Activated CD4-positive, alpha-beta T cell treated with anti-CD3 and anti-CD28 coated beads for 36 hours (primary cell): ENCODE measurements around the gene PCDHA8. TPM values are rescaled to one million over a fixed set of nuclear protein-coding genes. Genes with fewer than 3 reads are reported as not detected.
"Not testable (repeated sequence)": the region's sequence is repeated elsewhere in the genome, so short reads cannot be mapped to it uniquely, and the experiment has no call there.

Source experiments
- ATAC-seq: fragments of 200-7000 bp; cut with Tn5 transposase; one replicate; pipeline ENCODE4 v1.10.0; 2021; ENCODE audit warnings: mild to moderate bottlenecking, moderate library complexity
- CTCF ChIA-PET: fragments of 350-600 bp; sonication (Branson Sonifier 250); formaldehyde crosslinking; loops from one replicate; lab custom pipeline; 2021; ENCODE audit warnings: antibody characterized with exemption; lab: Charles Lee
- POLR2A ChIA-PET: fragments of 350-600 bp; sonication (Branson Sonifier 250); formaldehyde crosslinking; loops from one replicate; lab custom pipeline; 2021; ENCODE audit warnings: antibody characterized with exemption, inconsistent platforms; lab: Charles Lee
- DNase-seq: peaks from one replicate; pipeline ENCODE4 v3.0.0-alpha.2; 2020
- H3K27ac Mint-ChIP-seq: one replicate; pipeline ENCODE4 v1.8.0; 2021; ENCODE audit warnings: mixed read lengths
- H3K27me3 Mint-ChIP-seq: one replicate; pipeline ENCODE4 v1.8.0; 2021; ENCODE audit warnings: mixed read lengths
- H3K36me3 Mint-ChIP-seq: one replicate; pipeline ENCODE4 v1.8.0; 2021; ENCODE audit warnings: low read depth, mixed read lengths
- H3K4me1 Mint-ChIP-seq: one replicate; pipeline ENCODE4 v1.8.0; 2021; ENCODE audit warnings: mixed read lengths
- H3K4me3 Mint-ChIP-seq: one replicate; pipeline ENCODE4 v1.8.0; 2021; ENCODE audit warnings: mild to moderate bottlenecking, moderate library complexity, mixed read lengths
- H3K9me3 Mint-ChIP-seq: one replicate; pipeline ENCODE4 v1.8.0; 2021; ENCODE audit warnings: low read depth, mixed read lengths
- intact Hi-C, 2 experiments: fragments of 100-400 bp; cut with DNase I in 1 of 2; cut with micrococcal nuclease in 1 of 2; formaldehyde crosslinking; loops; one replicate each; pipeline versions ENCODE4 v1.14.2 to v1.15.1; 2022 to 2024; cut with DNase I, micrococcal nuclease
- total RNA-seq, 2 experiments: library from RNA; stranded (reverse); gene quantifications; one replicate each; pipeline ENCODE4 v1.2.3, GENCODE V29; 2021

PCDHA8 gene
- total RNA-seq, 2 experiments from 2014 or later: not detected

GRCh38 chr5:140806834-140807775 lies 33.9 kb upstream of the PCDHA8 start, which contains the start of gene PCDHA4:
Gene PCDHA4 (plus strand): TSS chr5:140807068.
- intact Hi-C loops: no loop called here
- Mint-ChIP-seq H3K36me3 (peaks cover 2% of the 10 kb centered on the region), H3K4me1 (no peaks in the 10 kb centered on the region), H3K9me3 (peaks cover 10% of the 10 kb centered on the region), H3K4me3 (no peak within 1 kb of the TSS), H3K27me3 (peaks cover 21% of the 10 kb centered on the region), H3K27ac (no peak within 1 kb of the TSS)
- ChIA-PET CTCF (interaction anchor here (0.7 to 1.1 kb wide), 5 partner anchors 13 to 416 kb away, joined by 3 read pairs; partner anchors contain the start of gene PCDHB14), POLR2A (no interaction called here)
- DNase-seq (peak; percentile 48), ATAC-seq (no peak)

- H3K36me3 Mint-ChIP-seq, H3K4me3 Mint-ChIP-seq, DNase-seq, intact Hi-C loops, H3K4me1 Mint-ChIP-seq, H3K27ac Mint-ChIP-seq, CTCF ChIA-PET, POLR2A ChIA-PET, ATAC-seq: not testable (repeated sequence)
- peaks cover 17% of the 10 kb centered on the region for H3K9me3 Mint-ChIP-seq
- H3K27me3 Mint-ChIP-seq: peaks cover 23% of the 10 kb centered on the region
These were observed 32.6 kb upstream of the PCDHA8 start for GRCh38 chr5:140808241-140808888.

- ATAC-seq: no peak
- no peak for DNase-seq
- Mint-ChIP-seq H3K4me1 (no peaks in the 10 kb centered on the region), H3K9me3 (peaks cover 15% of the 10 kb centered on the region), H3K27ac (no peak overlapping the region), H3K27me3 (peaks cover 21% of the 10 kb centered on the region), H3K36me3 (peaks cover 2% of the 10 kb centered on the region), H3K4me3 (no peak overlapping the region)
- ChIA-PET CTCF (no interaction called here), POLR2A (no interaction called here)
- intact Hi-C loops: no loop called here
These were observed 32.1 kb upstream of the PCDHA8 start for GRCh38 chr5:140808889-140809291.

GRCh38 chr5:140821375-140822280 lies 19.4 kb upstream of the PCDHA8 start, which contains the start of gene PCDHA5:
Gene PCDHA5 (plus strand): TSS chr5:140821613.
- ChIA-PET CTCF (interaction anchor here (0.7 to 1.6 kb wide), 5 partner anchors 16 to 1911 kb away, joined by 3 to 6 read pairs (median 4); partner anchors contain the start of gene PCDHA1), POLR2A (no interaction called here)
- no peak for ATAC-seq
- H3K4me1 Mint-ChIP-seq: no peaks in the 10 kb centered on the region
- H3K36me3 Mint-ChIP-seq: peaks cover 3% of the 10 kb centered on the region
- H3K27me3 Mint-ChIP-seq: peaks cover 5% of the 10 kb centered on the region
- H3K9me3 Mint-ChIP-seq: peaks cover 5% of the 10 kb centered on the region
- no peak within 1 kb of the TSS for H3K27ac Mint-ChIP-seq
- peak; percentile 62 for DNase-seq
- no peak within 1 kb of the TSS for H3K4me3 Mint-ChIP-seq
- intact Hi-C loops: no loop called here

GRCh38 chr5:140822281-140822629 lies 18.7 kb upstream of the PCDHA8 start:
- intact Hi-C loops: no loop called here
- ChIA-PET CTCF (interaction anchor here (1.6 kb wide), 1 partner anchor 17 kb away, joined by 6 read pairs; no protein-coding TSS in a partner anchor), POLR2A (no interaction called here)
- ATAC-seq (no peak), DNase-seq (no peak)
- H3K36me3 Mint-ChIP-seq: peaks cover 3% of the 10 kb centered on the region
- H3K27ac Mint-ChIP-seq: no peak overlapping the region
- peaks cover 8% of the 10 kb centered on the region for H3K9me3 Mint-ChIP-seq
- no peaks in the 10 kb centered on the region for H3K4me1 Mint-ChIP-seq
- H3K27me3 Mint-ChIP-seq: peaks cover 9% of the 10 kb centered on the region
- H3K4me3 Mint-ChIP-seq: no peak overlapping the region

GRCh38 chr5:140822969-140823368 lies 18.0 kb upstream of the PCDHA8 start:
- H3K4me3 Mint-ChIP-seq, CTCF ChIA-PET: not testable (repeated sequence)

GRCh38 chr5:140823475-140823874 lies 17.5 kb upstream of the PCDHA8 start:
- H3K27me3 Mint-ChIP-seq: peaks cover 16% of the 10 kb centered on the region
- ChIA-PET CTCF (no interaction called here), POLR2A (no interaction called here)
- no peak overlapping the region for H3K27ac Mint-ChIP-seq
- ATAC-seq: no peak
- no peak for DNase-seq
- intact Hi-C loops: no loop called here
- no peaks in the 10 kb centered on the region for H3K4me1 Mint-ChIP-seq
- H3K9me3 Mint-ChIP-seq: peaks cover 11% of the 10 kb centered on the region
- H3K36me3 Mint-ChIP-seq: peaks cover 9% of the 10 kb centered on the region
- H3K4me3 Mint-ChIP-seq: no peak overlapping the region

More at GRCh38 chr5:140822969-140823368, 18.0 kb upstream of the PCDHA8 start:
- intact Hi-C loops, H3K36me3 Mint-ChIP-seq, H3K9me3 Mint-ChIP-seq, ATAC-seq, DNase-seq, H3K4me1 Mint-ChIP-seq, POLR2A ChIA-PET, H3K27ac Mint-ChIP-seq: not testable (repeated sequence)
- peaks cover 14% of the 10 kb centered on the region for H3K27me3 Mint-ChIP-seq

GRCh38 chr5:140827704-140828361 lies 13.2 kb upstream of the PCDHA8 start, which contains the start of gene PCDHA6:
Gene PCDHA6 (plus strand): TSS chr5:140827960. CDS start chr5:140828092, 132 bp downstream.
- no peak within 1 kb of the TSS for H3K27ac Mint-ChIP-seq
- H3K36me3 Mint-ChIP-seq: peaks cover 13% of the 10 kb centered on the region
- CTCF ChIA-PET: interaction anchor here (2.4 kb wide), 1 partner anchor 13 kb away, joined by 9 read pairs; the partner anchor contains the start of gene PCDHA8
- H3K27me3 Mint-ChIP-seq: peaks cover 25% of the 10 kb centered on the region
- H3K9me3 Mint-ChIP-seq: peaks cover 13% of the 10 kb centered on the region
- no peak for DNase-seq
- intact Hi-C loops: no loop called here
- POLR2A ChIA-PET: no interaction called here
- no peak within 1 kb of the TSS for H3K4me3 Mint-ChIP-seq
- H3K4me1 Mint-ChIP-seq: no peaks in the 10 kb centered on the region
- ATAC-seq: no peak

GRCh38 chr5:140828362-140828737 lies 12.6 kb upstream of the PCDHA8 start:
- DNase-seq (no peak), ATAC-seq (no peak)
- H3K27me3 Mint-ChIP-seq: peaks cover 29% of the 10 kb centered on the region
- no peak overlapping the region for H3K4me3 Mint-ChIP-seq
- intact Hi-C loops: no loop called here
- H3K36me3 Mint-ChIP-seq: peaks cover 15% of the 10 kb centered on the region
- ChIA-PET CTCF (interaction anchor here (2.4 kb wide), 1 partner anchor 13 kb away, joined by 9 read pairs; the partner anchor contains the start of gene PCDHA8), POLR2A (no interaction called here)
- no peak overlapping the region for H3K27ac Mint-ChIP-seq
- H3K4me1 Mint-ChIP-seq: no peaks in the 10 kb centered on the region
- H3K9me3 Mint-ChIP-seq: peaks cover 15% of the 10 kb centered on the region
